ENCODE measurements around the gene GFI1. TPM values are rescaled to one million over a fixed set of nuclear protein-coding genes. Genes with fewer than 3 reads are reported as not detected.

Gene GFI1
- total and polyA plus RNA-seq, 2 of the 8 experiments (the other 6 are each of a cell fraction or from before 2014, with no cell fraction given), result 0.08 to 0.17 TPM

DNA sequence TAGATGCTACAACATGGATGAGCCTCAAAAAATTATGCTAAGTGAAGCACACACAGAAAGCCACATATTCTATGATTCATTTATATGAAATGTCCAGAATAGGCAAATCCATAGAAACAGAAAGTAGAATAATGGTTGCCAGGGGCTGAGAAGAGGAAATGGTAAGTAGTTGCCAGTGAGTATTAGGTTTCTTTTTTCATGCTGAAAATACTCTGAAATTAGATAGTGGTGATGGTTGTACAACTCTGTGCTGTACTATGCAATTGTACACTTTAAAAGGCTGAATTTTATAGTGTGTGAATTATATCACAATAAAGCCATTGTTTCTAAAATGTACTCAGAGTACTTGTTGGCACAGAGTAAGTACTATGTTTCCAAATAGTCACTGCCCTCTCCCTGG is 15.5 kb upstream of the GFI1 start (continued):
- no peak for TF ChIP-seq TBP (IDR thresholded peaks at IDR 0.05; ENCODE audit: low read depth, low read length)
- TF ChIP-seq RAD21 (IDR thresholded peaks at IDR 0.05 in 1 of 2, conservative IDR thresholded peaks at IDR 0.05 in 1 of 2; ENCODE audit: low read depth in 2 of 2, low read length in 2 of 2), result no peak
- no peak for TF ChIP-seq CBX5 (IDR thresholded peaks at IDR 0.05; ENCODE audit: low read depth, low read length)

All from H1 (cell line).